Mammary epithelial cell (primary cell): ENCODE data around the gene CXCR1.

Experiments used
- CTCF ChIP-seq, 2 donors: IDR thresholded peaks in 1 of 2; conservative IDR thresholded peaks in 1 of 2; 2 replicates each; pipeline ENCODE4 v1.5.1; 2011 to 2012; ENCODE audit warnings: inconsistent platforms in 2 of 2, low read length in 2 of 2, mild to moderate bottlenecking in 2 of 2, control low read depth in 1 of 2, low read depth in 1 of 2; ENCODE audit not compliant: insufficient read depth in 1 of 2; ENCODE audit errors: extremely low read depth in 1 of 2
- EZH2 ChIP-seq: IDR thresholded peaks from 2 replicates; pipeline ENCODE4 v1.6.1; 2012; ENCODE audit warnings: low read length, inconsistent platforms, borderline replicate concordance

DNA sequence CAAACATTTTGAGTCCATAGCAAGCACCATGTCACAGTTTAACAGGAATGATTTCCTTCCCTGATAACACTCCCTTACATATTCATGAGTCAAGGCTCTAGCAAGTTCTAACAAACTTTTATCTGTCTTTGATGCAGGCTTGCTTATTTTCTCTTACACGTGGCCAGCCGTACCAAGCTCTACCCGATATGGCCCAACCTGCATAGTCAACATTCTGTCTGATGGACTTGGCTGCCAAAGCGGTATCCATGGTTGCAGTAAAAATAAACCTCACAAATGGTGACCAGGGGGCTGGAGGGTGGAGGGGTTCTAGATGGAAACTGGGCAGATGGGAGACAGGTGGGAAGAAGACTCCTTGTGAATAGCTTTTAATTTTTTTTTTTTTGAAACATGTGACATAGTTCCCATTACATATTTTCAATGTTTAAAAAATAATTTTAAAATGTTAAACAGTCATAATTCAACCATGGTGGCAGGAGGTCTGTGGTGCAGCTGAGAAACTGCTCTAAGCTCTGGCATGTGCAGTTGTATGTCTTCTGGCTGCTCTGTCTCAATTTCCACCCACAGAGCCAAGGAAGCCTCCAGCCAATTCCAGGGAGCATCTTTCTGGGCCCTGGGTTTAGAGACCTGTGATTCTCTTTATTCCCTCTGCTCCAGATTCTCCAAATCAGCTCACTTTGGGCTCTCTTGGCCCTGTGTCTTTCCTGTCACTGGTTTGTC lies 20.7 kb upstream of the CXCR1 start:
- TF ChIP-seq EZH2 (no peak), CTCF (conservative IDR thresholded peaks at IDR 0.05 in 1 of 2, IDR thresholded peaks at IDR 0.05 in 1 of 2; ENCODE audit: extremely low read depth in 1 of 2, insufficient read depth in 1 of 2, low read depth in 1 of 2, low read length in 2 of 2) (no peak)
